HepG2 (cell line): ENCODE measurements around the gene SSBP4. TPM values are rescaled to one million over a fixed set of nuclear protein-coding genes. Genes with fewer than 3 reads are reported as not detected.

ENCODE experiments used
- ARNTL ChIP-seq: sonication (generic); formaldehyde crosslinking; IDR thresholded peaks from 2 replicates; pipeline ENCODE4 v1.4.0; 2020; ENCODE audit warnings: mild to moderate bottlenecking, missing genetic modification reagents
- FOXA3 ChIP-seq: IDR thresholded peaks from 2 replicates; pipeline ENCODE4 v1.6.1; 2016; ENCODE audit warnings: missing genetic modification reagents, missing compliant biosample characterization
- HCFC1 ChIP-seq: fragments of 150-350 bp; IDR thresholded peaks from 2 replicates; pipeline ENCODE4 v1.6.1; 2014; ENCODE audit warnings: low read depth, low read length
- HDAC2 ChIP-seq: sonication (generic); formaldehyde crosslinking; IDR thresholded peaks from 2 replicates; pipeline ENCODE4 v1.4.0; 2020; ENCODE audit warnings: missing genetic modification reagents
- HES4 ChIP-seq: sonication (generic); formaldehyde crosslinking; IDR thresholded peaks from 2 replicates; pipeline ENCODE4 v1.9.0; 2021; ENCODE audit warnings: mild to moderate bottlenecking, missing genetic modification reagents, borderline replicate concordance
- HIVEP1 ChIP-seq: sonication (generic); formaldehyde crosslinking; IDR thresholded peaks from 2 replicates; pipeline ENCODE4 v1.4.0; 2020; ENCODE audit warnings: mild to moderate bottlenecking, missing genetic modification reagents
- NPAS2 ChIP-seq: sonication (generic); formaldehyde crosslinking; IDR thresholded peaks from 2 replicates; pipeline ENCODE4 v1.8.0; 2022; ENCODE audit warnings: mild to moderate bottlenecking, missing genetic modification reagents, borderline replicate concordance
- ZFP36L2 ChIP-seq: sonication (generic); formaldehyde crosslinking; IDR thresholded peaks from 2 replicates; pipeline ENCODE4 v1.4.0; 2020; ENCODE audit warnings: missing genetic modification reagents
- ZNF30 ChIP-seq: sonication (generic); formaldehyde crosslinking; IDR thresholded peaks from 2 replicates; pipeline ENCODE4 v1.5.0; 2020; ENCODE audit warnings: mild to moderate bottlenecking, missing genetic modification reagents
- ZNF614 ChIP-seq: IDR thresholded peaks from 2 replicates; pipeline ENCODE4 v1.6.1; 2018; ENCODE audit warnings: missing biosample characterization, missing genetic modification reagents, inconsistent platforms, borderline replicate concordance
- ZNF782 ChIP-seq: sonication (generic); formaldehyde crosslinking; IDR thresholded peaks from 2 replicates; pipeline ENCODE4 v1.4.0; 2020; ENCODE audit warnings: missing genetic modification reagents, mild to moderate bottlenecking, borderline replicate concordance
- polyA plus RNA-seq, 8 experiments: library from polyadenylated mRNA; depleted of rRNA in 3 of 8; stranded (reverse) in 7 of 8; unstranded in 1 of 8; fragments of >200 nt; fragmentation: Illumina TruSeq in 4 of 8; extraction: Trizol in 4 of 8; gene quantifications; 2 replicates each; pipeline versions ENCODE4 v1.2.1 to v1.2.3, GENCODE V29; 2011 to 2016; ENCODE audit warnings: low read depth in 4 of 8, missing spikeins in 1 of 8, mixed read lengths in 1 of 8; ENCODE audit not compliant: insufficient read depth in 1 of 8
- total RNA-seq, 5 experiments: library from RNA; depleted of rRNA; stranded (reverse); fragments of >200 nt; fragmentation: Illumina TruSeq; extraction: Trizol; gene quantifications; 2 replicates each; pipeline ENCODE4 v1.2.3, GENCODE V29; 2016; ENCODE audit warnings: low read depth in 1 of 5
- TF ChIP-seq, protein P1 (sequence below): sonication (generic); formaldehyde crosslinking; IDR thresholded peaks from 2 replicates; pipeline ENCODE4 v1.5.0; 2020; ENCODE audit warnings: mild to moderate bottlenecking, missing genetic modification reagents, borderline replicate concordance
- TF ChIP-seq, protein P2 (sequence below): sonication (generic); formaldehyde crosslinking; IDR thresholded peaks from 2 replicates; pipeline ENCODE4 v1.8.0; 2022; ENCODE audit warnings: missing genetic modification reagents, mild to moderate bottlenecking, borderline replicate concordance
- TF ChIP-seq, protein P3 (sequence below): fragments of 450-650 bp; IDR thresholded peaks from 2 replicates; pipeline ENCODE4 v1.6.1; 2017; ENCODE audit warnings: mild to moderate bottlenecking
- TF ChIP-seq, protein P4 (sequence below): sonication (generic); formaldehyde crosslinking; IDR thresholded peaks from 2 replicates; pipeline ENCODE4 v1.8.1; 2023; ENCODE audit warnings: missing genetic modification reagents, inconsistent platforms, borderline replicate concordance

SSBP4 gene
- total and polyA plus RNA-seq, 2 of the 13 experiments (the other 11 are each of a cell fraction or from before 2014, with no cell fraction given), result 20.8 to 39.5 TPM

DNA sequence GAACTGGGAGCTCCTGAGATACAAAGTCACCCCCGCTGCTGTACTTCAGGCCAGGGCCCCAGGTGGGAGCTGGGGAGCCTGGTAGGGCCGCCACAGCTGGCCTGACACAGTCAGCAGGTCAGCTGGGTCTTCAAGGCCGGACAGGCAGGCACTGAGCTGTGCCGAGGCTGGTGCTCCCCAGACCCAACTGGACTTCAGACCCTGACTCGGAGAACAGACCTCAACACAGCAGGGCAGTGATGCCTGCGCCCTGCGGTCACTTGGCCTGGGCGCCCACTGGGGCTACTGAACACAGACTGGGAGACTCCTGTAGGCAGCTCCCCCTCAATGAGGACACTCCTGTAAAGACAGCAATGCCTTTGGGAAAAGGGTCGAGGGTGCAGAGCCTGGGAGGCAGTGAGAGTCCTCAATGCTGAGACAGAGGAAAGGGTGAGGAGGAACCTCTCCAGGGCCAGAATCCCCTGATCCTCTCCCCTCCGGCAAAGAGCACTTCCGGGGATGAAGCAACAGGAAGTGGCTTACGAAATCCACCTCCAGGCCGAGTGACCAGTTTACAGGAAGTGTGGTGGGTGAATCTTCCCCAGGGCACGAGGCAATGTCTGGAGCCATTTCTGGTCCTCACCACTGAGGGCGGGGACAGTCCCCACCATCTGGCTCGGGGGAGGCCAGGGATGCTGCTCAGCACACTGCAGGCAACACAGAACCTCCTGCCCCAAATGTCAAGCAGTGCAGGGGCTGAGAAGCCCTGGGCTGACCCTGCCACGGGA lies 59.5 kb downstream of the SSBP4 start (continued):
- TF ChIP-seq, protein P1, sequence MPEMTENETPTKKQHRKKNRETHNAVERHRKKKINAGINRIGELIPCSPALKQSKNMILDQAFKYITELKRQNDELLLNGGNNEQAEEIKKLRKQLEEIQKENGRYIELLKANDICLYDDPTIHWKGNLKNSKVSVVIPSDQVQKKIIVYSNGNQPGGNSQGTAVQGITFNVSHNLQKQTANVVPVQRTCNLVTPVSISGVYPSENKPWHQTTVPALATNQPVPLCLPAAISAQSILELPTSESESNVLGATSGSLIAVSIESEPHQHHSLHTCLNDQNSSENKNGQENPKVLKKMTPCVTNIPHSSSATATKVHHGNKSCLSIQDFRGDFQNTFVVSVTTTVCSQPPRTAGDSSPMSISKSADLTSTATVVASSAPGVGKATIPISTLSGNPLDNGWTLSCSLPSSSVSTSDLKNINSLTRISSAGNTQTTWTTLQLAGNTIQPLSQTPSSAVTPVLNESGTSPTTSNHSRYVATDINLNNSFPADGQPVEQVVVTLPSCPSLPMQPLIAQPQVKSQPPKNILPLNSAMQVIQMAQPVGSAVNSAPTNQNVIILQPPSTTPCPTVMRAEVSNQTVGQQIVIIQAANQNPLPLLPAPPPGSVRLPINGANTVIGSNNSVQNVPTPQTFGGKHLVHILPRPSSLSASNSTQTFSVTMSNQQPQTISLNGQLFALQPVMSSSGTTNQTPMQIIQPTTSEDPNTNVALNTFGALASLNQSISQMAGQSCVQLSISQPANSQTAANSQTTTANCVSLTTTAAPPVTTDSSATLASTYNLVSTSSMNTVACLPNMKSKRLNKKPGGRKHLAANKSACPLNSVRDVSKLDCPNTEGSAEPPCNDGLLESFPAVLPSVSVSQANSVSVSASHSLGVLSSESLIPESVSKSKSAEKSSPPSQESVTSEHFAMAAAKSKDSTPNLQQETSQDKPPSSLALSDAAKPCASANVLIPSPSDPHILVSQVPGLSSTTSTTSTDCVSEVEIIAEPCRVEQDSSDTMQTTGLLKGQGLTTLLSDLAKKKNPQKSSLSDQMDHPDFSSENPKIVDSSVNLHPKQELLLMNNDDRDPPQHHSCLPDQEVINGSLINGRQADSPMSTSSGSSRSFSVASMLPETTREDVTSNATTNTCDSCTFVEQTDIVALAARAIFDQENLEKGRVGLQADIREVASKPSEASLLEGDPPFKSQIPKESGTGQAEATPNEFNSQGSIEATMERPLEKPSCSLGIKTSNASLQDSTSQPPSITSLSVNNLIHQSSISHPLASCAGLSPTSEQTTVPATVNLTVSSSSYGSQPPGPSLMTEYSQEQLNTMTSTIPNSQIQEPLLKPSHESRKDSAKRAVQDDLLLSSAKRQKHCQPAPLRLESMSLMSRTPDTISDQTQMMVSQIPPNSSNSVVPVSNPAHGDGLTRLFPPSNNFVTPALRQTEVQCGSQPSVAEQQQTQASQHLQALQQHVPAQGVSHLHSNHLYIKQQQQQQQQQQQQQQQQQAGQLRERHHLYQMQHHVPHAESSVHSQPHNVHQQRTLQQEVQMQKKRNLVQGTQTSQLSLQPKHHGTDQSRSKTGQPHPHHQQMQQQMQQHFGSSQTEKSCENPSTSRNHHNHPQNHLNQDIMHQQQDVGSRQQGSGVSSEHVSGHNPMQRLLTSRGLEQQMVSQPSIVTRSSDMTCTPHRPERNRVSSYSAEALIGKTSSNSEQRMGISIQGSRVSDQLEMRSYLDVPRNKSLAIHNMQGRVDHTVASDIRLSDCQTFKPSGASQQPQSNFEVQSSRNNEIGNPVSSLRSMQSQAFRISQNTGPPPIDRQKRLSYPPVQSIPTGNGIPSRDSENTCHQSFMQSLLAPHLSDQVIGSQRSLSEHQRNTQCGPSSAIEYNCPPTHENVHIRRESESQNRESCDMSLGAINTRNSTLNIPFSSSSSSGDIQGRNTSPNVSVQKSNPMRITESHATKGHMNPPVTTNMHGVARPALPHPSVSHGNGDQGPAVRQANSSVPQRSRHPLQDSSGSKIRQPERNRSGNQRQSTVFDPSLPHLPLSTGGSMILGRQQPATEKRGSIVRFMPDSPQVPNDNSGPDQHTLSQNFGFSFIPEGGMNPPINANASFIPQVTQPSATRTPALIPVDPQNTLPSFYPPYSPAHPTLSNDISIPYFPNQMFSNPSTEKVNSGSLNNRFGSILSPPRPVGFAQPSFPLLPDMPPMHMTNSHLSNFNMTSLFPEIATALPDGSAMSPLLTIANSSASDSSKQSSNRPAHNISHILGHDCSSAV, result peak; percentile 55; the same call in 1 of the 2 replicates
- no peak for TF ChIP-seq ZFP36L2
- TF ChIP-seq, protein P2, sequence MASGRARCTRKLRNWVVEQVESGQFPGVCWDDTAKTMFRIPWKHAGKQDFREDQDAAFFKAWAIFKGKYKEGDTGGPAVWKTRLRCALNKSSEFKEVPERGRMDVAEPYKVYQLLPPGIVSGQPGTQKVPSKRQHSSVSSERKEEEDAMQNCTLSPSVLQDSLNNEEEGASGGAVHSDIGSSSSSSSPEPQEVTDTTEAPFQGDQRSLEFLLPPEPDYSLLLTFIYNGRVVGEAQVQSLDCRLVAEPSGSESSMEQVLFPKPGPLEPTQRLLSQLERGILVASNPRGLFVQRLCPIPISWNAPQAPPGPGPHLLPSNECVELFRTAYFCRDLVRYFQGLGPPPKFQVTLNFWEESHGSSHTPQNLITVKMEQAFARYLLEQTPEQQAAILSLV, result peak; percentile 77; the same call in 1 of the 2 replicates
- no peak; the same call in 1 of the 2 replicates for TF ChIP-seq ZNF782
- TF ChIP-seq NPAS2 (CRISPR knock-in tag), result no peak
- TF ChIP-seq HIVEP1 (CRISPR knock-in tag), result peak; percentile 73; the same call in 1 of the 2 replicates
- no peak for TF ChIP-seq HCFC1
- TF ChIP-seq, protein P3, sequence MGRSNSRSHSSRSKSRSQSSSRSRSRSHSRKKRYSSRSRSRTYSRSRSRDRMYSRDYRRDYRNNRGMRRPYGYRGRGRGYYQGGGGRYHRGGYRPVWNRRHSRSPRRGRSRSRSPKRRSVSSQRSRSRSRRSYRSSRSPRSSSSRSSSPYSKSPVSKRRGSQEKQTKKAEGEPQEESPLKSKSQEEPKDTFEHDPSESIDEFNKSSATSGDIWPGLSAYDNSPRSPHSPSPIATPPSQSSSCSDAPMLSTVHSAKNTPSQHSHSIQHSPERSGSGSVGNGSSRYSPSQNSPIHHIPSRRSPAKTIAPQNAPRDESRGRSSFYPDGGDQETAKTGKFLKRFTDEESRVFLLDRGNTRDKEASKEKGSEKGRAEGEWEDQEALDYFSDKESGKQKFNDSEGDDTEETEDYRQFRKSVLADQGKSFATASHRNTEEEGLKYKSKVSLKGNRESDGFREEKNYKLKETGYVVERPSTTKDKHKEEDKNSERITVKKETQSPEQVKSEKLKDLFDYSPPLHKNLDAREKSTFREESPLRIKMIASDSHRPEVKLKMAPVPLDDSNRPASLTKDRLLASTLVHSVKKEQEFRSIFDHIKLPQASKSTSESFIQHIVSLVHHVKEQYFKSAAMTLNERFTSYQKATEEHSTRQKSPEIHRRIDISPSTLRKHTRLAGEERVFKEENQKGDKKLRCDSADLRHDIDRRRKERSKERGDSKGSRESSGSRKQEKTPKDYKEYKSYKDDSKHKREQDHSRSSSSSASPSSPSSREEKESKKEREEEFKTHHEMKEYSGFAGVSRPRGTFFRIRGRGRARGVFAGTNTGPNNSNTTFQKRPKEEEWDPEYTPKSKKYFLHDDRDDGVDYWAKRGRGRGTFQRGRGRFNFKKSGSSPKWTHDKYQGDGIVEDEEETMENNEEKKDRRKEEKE, result no peak
- no peak; the same call in 1 of the 2 replicates for TF ChIP-seq HES4 (CRISPR knock-in tag)
- peak; percentile 89 for TF ChIP-seq ARNTL (CRISPR knock-in tag)
- peak; percentile 85 for TF ChIP-seq FOXA3 (CRISPR knock-in tag)
- peak; percentile 94 for TF ChIP-seq HDAC2 (CRISPR knock-in tag)
- no peak for TF ChIP-seq ZNF30
- TF ChIP-seq, protein P4, sequence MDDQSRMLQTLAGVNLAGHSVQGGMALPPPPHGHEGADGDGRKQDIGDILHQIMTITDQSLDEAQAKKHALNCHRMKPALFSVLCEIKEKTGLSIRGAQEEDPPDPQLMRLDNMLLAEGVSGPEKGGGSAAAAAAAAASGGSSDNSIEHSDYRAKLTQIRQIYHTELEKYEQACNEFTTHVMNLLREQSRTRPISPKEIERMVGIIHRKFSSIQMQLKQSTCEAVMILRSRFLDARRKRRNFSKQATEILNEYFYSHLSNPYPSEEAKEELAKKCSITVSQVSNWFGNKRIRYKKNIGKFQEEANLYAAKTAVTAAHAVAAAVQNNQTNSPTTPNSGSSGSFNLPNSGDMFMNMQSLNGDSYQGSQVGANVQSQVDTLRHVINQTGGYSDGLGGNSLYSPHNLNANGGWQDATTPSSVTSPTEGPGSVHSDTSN (CRISPR knock-in tag), result no peak
- peak; percentile 95 for TF ChIP-seq ZNF614 (CRISPR knock-in tag)
